Endodermal cell (in vitro differentiated cells): ENCODE measurements around the gene IPPK. TPM values are rescaled to one million over a fixed set of nuclear protein-coding genes. Genes with fewer than 3 reads are reported as not detected.

Experiments used
- DNase-seq: peaks from one replicate; pipeline ENCODE4 v3.0.0-alpha.2; 2017
- H3K27ac ChIP-seq: 2 replicates; pipeline ENCODE4 v1.5.1; 2013; ENCODE audit warnings: mild to moderate bottlenecking, low read depth, low read length, moderate library complexity
- H3K27me3 ChIP-seq: 2 replicates; pipeline ENCODE4 v1.6.1; 2013; ENCODE audit warnings: mild to moderate bottlenecking, low read length, moderate library complexity; ENCODE audit not compliant: insufficient read depth, control insufficient read depth, poor library complexity, severe bottlenecking
- H3K36me3 ChIP-seq: 2 replicates; pipeline ENCODE4 v1.7.0; 2013; ENCODE audit warnings: mild to moderate bottlenecking, low read length, moderate library complexity; ENCODE audit not compliant: control insufficient read depth, insufficient read depth
- H3K4me1 ChIP-seq: one replicate; pipeline ENCODE4 v1.7.0; 2013; ENCODE audit warnings: low read length; ENCODE audit not compliant: control insufficient read depth, insufficient read depth
- H3K4me3 ChIP-seq: 2 replicates; pipeline ENCODE4 v1.5.1; 2013; ENCODE audit warnings: mild to moderate bottlenecking, low read length, moderate library complexity
- H3K9ac ChIP-seq: 2 replicates; pipeline ENCODE4 v1.6.1; 2013; ENCODE audit warnings: mild to moderate bottlenecking, low read length, moderate library complexity; ENCODE audit not compliant: poor library complexity, severe bottlenecking; ENCODE audit errors: extremely low read depth
- H3K9me3 ChIP-seq: 2 replicates; pipeline ENCODE4 v1.6.1; 2013; ENCODE audit warnings: mild to moderate bottlenecking, low read length, moderate library complexity; ENCODE audit not compliant: control insufficient read depth
- H3K27ac Mint-ChIP-seq: 2 replicates; pipeline ENCODE4 v1.8.0; 2020; ENCODE audit warnings: mixed read lengths
- H3K27me3 Mint-ChIP-seq: 2 replicates; pipeline ENCODE4 v1.8.0; 2021; ENCODE audit warnings: mild to moderate bottlenecking, mixed read lengths; ENCODE audit not compliant: insufficient read depth
- H3K36me3 Mint-ChIP-seq: 2 replicates; pipeline ENCODE4 v1.8.0; 2020; ENCODE audit warnings: low read depth, mixed read lengths
- H3K4me1 Mint-ChIP-seq: 2 replicates; pipeline ENCODE4 v1.8.0; 2020; ENCODE audit warnings: mixed read lengths
- H3K4me3 Mint-ChIP-seq: 2 replicates; pipeline ENCODE4 v1.8.0; 2020; ENCODE audit warnings: mild to moderate bottlenecking, moderate library complexity, mixed read lengths
- H3K9me3 Mint-ChIP-seq: 2 replicates; pipeline ENCODE4 v1.8.0; 2020; ENCODE audit warnings: mild to moderate bottlenecking, mixed read lengths
- WGBS, 2 experiments: methylation state at CpG; one replicate each; pipeline versions ENCODE4 v1.1.5 to v1.1.7; 2013; ENCODE audit warnings: missing lambda C conversion rate in 2 of 2, mixed read lengths in 1 of 2; ENCODE audit not compliant: insufficient coverage in 1 of 2, insufficient read length in 1 of 2; 5-methylcytosine and 5-hydroxymethylcytosine counted together
- total RNA-seq, 2 donors: library from RNA; stranded (reverse); fragmentation: NEBNext Ultra II Directional in 1 of 2; extraction: Animal tissue kit (Norgen Biotek cat#: 25700) in 1 of 2; gene quantifications; 2 replicates in 1 of 2; 3 replicates in 1 of 2; pipeline ENCODE4 v1.2.1, GENCODE V29; 2021
- TF ChIP-seq, protein P1 (sequence below): fragments of 200-600 bp; sonication (generic); conservative IDR thresholded peaks from 2 replicates; pipeline ENCODE4 v1.5.0; 2021; ENCODE audit warnings: antibody characterized with exemption, mild to moderate bottlenecking

Gene IPPK
- total RNA-seq, 2 donors from 2014 or later = 9.3 TPM

DNA sequence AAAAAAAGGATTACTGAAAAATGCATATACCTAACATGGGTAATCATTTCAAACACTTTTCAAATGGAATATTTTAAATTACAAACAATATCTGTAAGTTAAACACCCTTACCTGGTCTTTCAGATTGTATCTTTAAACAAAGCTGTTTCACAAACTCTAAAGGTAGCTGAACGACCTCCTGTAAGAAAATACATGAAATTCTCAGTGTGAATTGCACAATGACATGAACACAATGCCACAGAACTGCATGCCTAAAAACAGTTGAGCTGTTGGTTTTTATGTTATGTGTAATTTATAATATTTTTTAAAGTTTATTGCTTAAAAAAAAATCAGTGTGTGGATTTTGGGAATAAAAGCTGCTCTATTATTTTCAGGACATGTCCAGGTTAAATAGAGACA lies 17.5 kb downstream of the IPPK start:
- H3K4me1 Mint-ChIP-seq = no peaks in the 10 kb centered on the region
- no peak for DNase-seq
- H3K9me3 Mint-ChIP-seq = no peaks in the 10 kb centered on the region
- H3K27me3 Mint-ChIP-seq = no peaks in the 10 kb centered on the region
- Histone ChIP-seq H3K9me3 (no peaks in the 10 kb centered on the region), H3K4me1 (no peaks in the 10 kb centered on the region), H3K27me3 (no peaks in the 10 kb centered on the region), H3K9ac (no peak overlapping the region), H3K27ac (no peak overlapping the region), H3K4me3 (no peak overlapping the region), H3K36me3 (peaks cover 21% of the 10 kb centered on the region)
- 96% methylated on average over 1 of the region's 1 CpG; no CpG with 5 or more reads in 1 of the 2 experiments for WGBS, 2 experiments
- H3K4me3 Mint-ChIP-seq = no peak overlapping the region
- H3K36me3 Mint-ChIP-seq = peaks cover 39% of the 10 kb centered on the region
- TF ChIP-seq, protein P1, sequence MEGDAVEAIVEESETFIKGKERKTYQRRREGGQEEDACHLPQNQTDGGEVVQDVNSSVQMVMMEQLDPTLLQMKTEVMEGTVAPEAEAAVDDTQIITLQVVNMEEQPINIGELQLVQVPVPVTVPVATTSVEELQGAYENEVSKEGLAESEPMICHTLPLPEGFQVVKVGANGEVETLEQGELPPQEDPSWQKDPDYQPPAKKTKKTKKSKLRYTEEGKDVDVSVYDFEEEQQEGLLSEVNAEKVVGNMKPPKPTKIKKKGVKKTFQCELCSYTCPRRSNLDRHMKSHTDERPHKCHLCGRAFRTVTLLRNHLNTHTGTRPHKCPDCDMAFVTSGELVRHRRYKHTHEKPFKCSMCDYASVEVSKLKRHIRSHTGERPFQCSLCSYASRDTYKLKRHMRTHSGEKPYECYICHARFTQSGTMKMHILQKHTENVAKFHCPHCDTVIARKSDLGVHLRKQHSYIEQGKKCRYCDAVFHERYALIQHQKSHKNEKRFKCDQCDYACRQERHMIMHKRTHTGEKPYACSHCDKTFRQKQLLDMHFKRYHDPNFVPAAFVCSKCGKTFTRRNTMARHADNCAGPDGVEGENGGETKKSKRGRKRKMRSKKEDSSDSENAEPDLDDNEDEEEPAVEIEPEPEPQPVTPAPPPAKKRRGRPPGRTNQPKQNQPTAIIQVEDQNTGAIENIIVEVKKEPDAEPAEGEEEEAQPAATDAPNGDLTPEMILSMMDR = no peak
- H3K27ac Mint-ChIP-seq = no peak overlapping the region

DNA sequence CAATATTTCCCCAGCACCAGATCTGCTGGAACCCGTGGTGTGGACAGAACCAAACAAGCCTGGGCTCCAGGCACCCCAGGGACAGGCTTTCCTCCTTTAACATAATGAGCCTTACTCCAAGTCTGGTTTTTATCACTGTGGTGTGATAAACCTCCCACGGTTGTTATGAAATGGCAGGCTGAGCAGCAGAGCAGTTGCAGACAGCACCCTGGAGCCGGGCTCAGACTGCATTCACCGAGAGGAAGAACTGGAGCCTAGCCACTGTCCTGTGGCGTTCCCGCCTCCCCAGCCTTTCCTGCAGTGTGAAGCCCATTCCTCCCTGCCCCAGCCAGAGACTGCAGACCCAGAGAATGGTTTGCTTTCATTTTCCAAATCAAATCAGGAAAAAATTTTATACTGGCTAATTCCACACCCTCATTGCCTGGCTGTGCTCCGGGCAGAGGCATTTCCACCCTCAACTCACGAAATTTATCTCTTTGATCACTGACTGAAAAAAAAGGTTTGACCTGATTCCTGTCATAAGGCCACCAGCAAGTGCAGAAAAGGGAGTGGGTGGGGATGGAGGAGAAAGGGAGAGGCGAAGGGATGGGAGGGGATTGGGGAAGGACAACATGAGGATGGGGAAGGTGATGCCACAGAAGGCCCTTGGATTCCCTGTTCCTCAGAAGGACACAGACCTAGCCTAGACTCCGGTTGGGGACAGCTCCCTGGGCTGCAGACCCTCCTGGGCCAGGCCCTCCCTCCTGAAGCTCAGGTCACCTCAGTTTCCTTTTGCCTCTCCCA lies 18.9 kb downstream of the IPPK start:
- Mint-ChIP-seq H3K9me3 (no peaks in the 10 kb centered on the region), H3K27ac (peak overlapping the region; percentile 13), H3K36me3 (peaks cover 46% of the 10 kb centered on the region), H3K4me3 (no peak overlapping the region), H3K4me1 (no peaks in the 10 kb centered on the region), H3K27me3 (no peaks in the 10 kb centered on the region)
- Histone ChIP-seq H3K9me3 (no peaks in the 10 kb centered on the region), H3K36me3 (peaks cover 32% of the 10 kb centered on the region), H3K9ac (no peak overlapping the region), H3K27ac (no peak overlapping the region), H3K4me1 (no peaks in the 10 kb centered on the region), H3K27me3 (no peaks in the 10 kb centered on the region), H3K4me3 (no peak overlapping the region)
- TF ChIP-seq, protein P1 = no peak
- DNase-seq = peak; percentile 24
- WGBS, 2 experiments = 88 to 93% methylated on average over 7 to 10 of the region's 10 CpGs

DNA sequence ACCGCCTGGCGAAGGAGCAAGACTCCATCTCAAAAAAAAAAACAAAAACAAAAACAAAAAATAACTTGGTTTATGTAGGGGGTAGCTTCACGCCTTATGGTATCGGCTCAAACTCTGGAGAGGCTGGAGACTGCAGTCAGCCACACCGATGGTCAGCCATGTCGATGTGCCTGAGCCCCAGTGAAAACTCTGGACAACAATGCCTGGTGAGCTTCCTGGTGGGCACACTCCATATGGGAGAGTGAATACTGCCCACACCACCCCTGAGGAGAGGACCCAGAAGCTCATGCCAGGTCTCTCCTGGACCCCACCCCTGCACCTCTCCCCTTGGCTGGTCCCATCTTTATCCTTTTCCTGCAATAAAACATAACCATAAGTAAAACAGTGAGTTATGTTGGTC lies 19.6 kb downstream of the IPPK start:
- Mint-ChIP-seq H3K9me3 (no peaks in the 10 kb centered on the region), H3K36me3 (peaks cover 54% of the 10 kb centered on the region), H3K4me3 (no peak overlapping the region), H3K4me1 (no peaks in the 10 kb centered on the region), H3K27ac (no peak overlapping the region), H3K27me3 (no peaks in the 10 kb centered on the region)
- TF ChIP-seq, protein P1 = no peak
- Histone ChIP-seq H3K36me3 (peaks cover 39% of the 10 kb centered on the region), H3K4me1 (no peaks in the 10 kb centered on the region), H3K4me3 (no peak overlapping the region), H3K27me3 (no peaks in the 10 kb centered on the region), H3K9me3 (no peaks in the 10 kb centered on the region), H3K27ac (no peak overlapping the region), H3K9ac (no peak overlapping the region)
- no peak for DNase-seq
- 96 to 97% methylated on average over 4 to 6 of the region's 6 CpGs for WGBS, 2 experiments
